WTC11 (cell line): ENCODE results near the gene GPR15LG. TPM values are rescaled to one million over a fixed set of nuclear protein-coding genes. Genes with fewer than 3 reads are reported as not detected.

Experiments used
- ATAC-seq: fragments of 200-7000 bp; cut with Tn5 transposase; 2 replicates; pipeline ENCODE4 v1.10.0; 2021; ENCODE audit warnings: mild to moderate bottlenecking, moderate library complexity
- CTCF ChIA-PET: fragments of 300-600 bp; sonication (Branson Sonifier 250); formaldehyde crosslinking; loops from one replicate; lab custom pipeline; 2021; ENCODE audit warnings: antibody characterized with exemption; lab: Charles Lee
- POLR2A ChIA-PET: fragments of 350-600 bp; sonication (Branson Sonifier 250); formaldehyde crosslinking; loops from one replicate; lab custom pipeline; 2021; ENCODE audit warnings: antibody characterized with exemption; lab: Charles Lee
- DNase-seq: peaks from one replicate; pipeline ENCODE4 v3.0.0; 2021; ENCODE audit warnings: low spot score
- H3K27ac Mint-ChIP-seq: 2 replicates; pipeline ENCODE4 v1.8.0; 2021; ENCODE audit warnings: mixed read lengths
- H3K27me3 Mint-ChIP-seq: 2 replicates; pipeline ENCODE4 v1.8.0; 2021; ENCODE audit warnings: low read depth, mild to moderate bottlenecking, moderate library complexity, mixed read lengths
- H3K36me3 Mint-ChIP-seq: 2 replicates; pipeline ENCODE4 v1.8.0; 2021; ENCODE audit warnings: mixed read lengths
- H3K4me1 Mint-ChIP-seq: 2 replicates; pipeline ENCODE4 v1.8.0; 2022; ENCODE audit warnings: mixed read lengths
- H3K4me3 Mint-ChIP-seq: 2 replicates; pipeline ENCODE4 v1.8.0; 2021; ENCODE audit warnings: mild to moderate bottlenecking, moderate library complexity, mixed read lengths
- H3K9me3 Mint-ChIP-seq: 2 replicates; pipeline ENCODE4 v1.8.0; 2021; ENCODE audit warnings: mixed read lengths
- FOXJ3 ChIP-seq: sonication (generic); formaldehyde crosslinking; IDR thresholded peaks from 2 replicates; pipeline ENCODE4 v1.9.0; 2021; ENCODE audit warnings: missing genetic modification reagents, mild to moderate bottlenecking, borderline replicate concordance
- FOXK1 ChIP-seq: sonication (generic); formaldehyde crosslinking; IDR thresholded peaks from 2 replicates; pipeline ENCODE4 v1.8.0; 2022; ENCODE audit warnings: mild to moderate bottlenecking, moderate library complexity, missing genetic modification reagents
- GTF2I ChIP-seq: fragments of 250-450 bp; sonication (Bioruptor Pico); conservative IDR thresholded peaks from 2 replicates; pipeline ENCODE4 v1.4.0; 2021; ENCODE audit warnings: mild to moderate bottlenecking
- JAZF1 ChIP-seq: fragments of 250-450 bp; sonication (Bioruptor Pico); IDR thresholded peaks from 2 replicates; pipeline ENCODE4 v1.9.0; 2021; ENCODE audit warnings: moderate library complexity, mild to moderate bottlenecking, inconsistent platforms
- NFATC4 ChIP-seq: fragments of 250-450 bp; sonication (Bioruptor Pico); IDR thresholded peaks from 2 replicates; pipeline ENCODE4 v1.9.0; 2021; ENCODE audit warnings: mild to moderate bottlenecking
- NFYB ChIP-seq: sonication (generic); formaldehyde crosslinking; conservative IDR thresholded peaks from 2 replicates; pipeline ENCODE4 v1.8.0; 2022; ENCODE audit warnings: low read depth, missing genetic modification reagents
- NR2C2 ChIP-seq: sonication (generic); formaldehyde crosslinking; IDR thresholded peaks from 2 replicates; pipeline ENCODE4 v1.8.0; 2022; ENCODE audit warnings: mild to moderate bottlenecking, missing genetic modification reagents
- OVOL2 ChIP-seq: fragments of 250-450 bp; sonication (Bioruptor Pico); IDR thresholded peaks from 2 replicates; pipeline ENCODE4 v1.9.0; 2021; ENCODE audit warnings: mild to moderate bottlenecking, borderline replicate concordance
- TEAD1 ChIP-seq: sonication (generic); formaldehyde crosslinking; IDR thresholded peaks from 2 replicates; pipeline ENCODE4 v1.8.0; 2022; ENCODE audit warnings: mild to moderate bottlenecking, missing genetic modification reagents
- ZNF138 ChIP-seq: sonication (generic); formaldehyde crosslinking; conservative IDR thresholded peaks from 2 replicates; pipeline ENCODE4 v1.8.1; 2022; ENCODE audit warnings: mild to moderate bottlenecking, moderate library complexity, missing genetic modification reagents
- ZNF263 ChIP-seq: sonication (generic); formaldehyde crosslinking; IDR thresholded peaks from 2 replicates; pipeline ENCODE4 v1.8.1; 2022; ENCODE audit warnings: low read depth, mild to moderate bottlenecking, moderate library complexity, missing genetic modification reagents
- ZNF671 ChIP-seq: fragments of 250-450 bp; sonication (Bioruptor Pico); IDR thresholded peaks from 2 replicates; pipeline ENCODE4 v1.8.0; 2021; ENCODE audit warnings: mild to moderate bottlenecking
- ZSCAN18 ChIP-seq: fragments of 250-450 bp; sonication (Bioruptor Pico); IDR thresholded peaks from 2 replicates; pipeline ENCODE4 v2.1.2; 2022; ENCODE audit warnings: mild to moderate bottlenecking, moderate library complexity
- total RNA-seq: library from RNA; stranded (reverse); gene quantifications from 3 replicates; pipeline ENCODE4 v1.2.3, GENCODE V29; 2021
- TF ChIP-seq, protein P1 (sequence below): sonication (generic); formaldehyde crosslinking; IDR thresholded peaks from 2 replicates; pipeline ENCODE4 v1.8.1; 2023; ENCODE audit warnings: mild to moderate bottlenecking, missing genetic modification reagents
- TF ChIP-seq, protein P2 (sequence below): sonication (generic); formaldehyde crosslinking; IDR thresholded peaks from 2 replicates; pipeline ENCODE4 v1.8.1; 2022; ENCODE audit warnings: low read depth, mild to moderate bottlenecking, moderate library complexity, missing genetic modification reagents, borderline replicate concordance
- TF ChIP-seq, protein P3 (sequence below): fragments of 250-450 bp; sonication (Bioruptor Pico); IDR thresholded peaks from 2 replicates; pipeline ENCODE4 v1.9.0; 2021; ENCODE audit warnings: mild to moderate bottlenecking
- TF ChIP-seq, protein P4 (sequence below): sonication (generic); formaldehyde crosslinking; IDR thresholded peaks from 2 replicates; pipeline ENCODE4 v1.8.1; 2022; ENCODE audit warnings: low read depth, missing genetic modification reagents, borderline replicate concordance
- TF ChIP-seq, protein P5 (sequence below): sonication (generic); formaldehyde crosslinking; IDR thresholded peaks from 2 replicates; pipeline ENCODE4 v1.8.0; 2023; ENCODE audit warnings: missing genetic modification reagents, mild to moderate bottlenecking, borderline replicate concordance

The GPR15LG gene
- total RNA-seq, 1 experiment from 2014 or later, result not detected

GRCh38 chr10:84190621-84191020 lies 17.0 kb downstream of the GPR15LG start (continued):
- TF ChIP-seq, protein P1, sequence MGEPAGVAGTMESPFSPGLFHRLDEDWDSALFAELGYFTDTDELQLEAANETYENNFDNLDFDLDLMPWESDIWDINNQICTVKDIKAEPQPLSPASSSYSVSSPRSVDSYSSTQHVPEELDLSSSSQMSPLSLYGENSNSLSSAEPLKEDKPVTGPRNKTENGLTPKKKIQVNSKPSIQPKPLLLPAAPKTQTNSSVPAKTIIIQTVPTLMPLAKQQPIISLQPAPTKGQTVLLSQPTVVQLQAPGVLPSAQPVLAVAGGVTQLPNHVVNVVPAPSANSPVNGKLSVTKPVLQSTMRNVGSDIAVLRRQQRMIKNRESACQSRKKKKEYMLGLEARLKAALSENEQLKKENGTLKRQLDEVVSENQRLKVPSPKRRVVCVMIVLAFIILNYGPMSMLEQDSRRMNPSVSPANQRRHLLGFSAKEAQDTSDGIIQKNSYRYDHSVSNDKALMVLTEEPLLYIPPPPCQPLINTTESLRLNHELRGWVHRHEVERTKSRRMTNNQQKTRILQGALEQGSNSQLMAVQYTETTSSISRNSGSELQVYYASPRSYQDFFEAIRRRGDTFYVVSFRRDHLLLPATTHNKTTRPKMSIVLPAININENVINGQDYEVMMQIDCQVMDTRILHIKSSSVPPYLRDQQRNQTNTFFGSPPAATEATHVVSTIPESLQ (CRISPR knock-in tag), result no peak
- TF ChIP-seq JAZF1 (CRISPR knock-in tag) (no peak), ZNF138 (CRISPR knock-in tag) (no peak), ZSCAN18 (CRISPR knock-in tag) (no peak), GTF2I (CRISPR knock-in tag) (no peak)
- TF ChIP-seq, protein P2, sequence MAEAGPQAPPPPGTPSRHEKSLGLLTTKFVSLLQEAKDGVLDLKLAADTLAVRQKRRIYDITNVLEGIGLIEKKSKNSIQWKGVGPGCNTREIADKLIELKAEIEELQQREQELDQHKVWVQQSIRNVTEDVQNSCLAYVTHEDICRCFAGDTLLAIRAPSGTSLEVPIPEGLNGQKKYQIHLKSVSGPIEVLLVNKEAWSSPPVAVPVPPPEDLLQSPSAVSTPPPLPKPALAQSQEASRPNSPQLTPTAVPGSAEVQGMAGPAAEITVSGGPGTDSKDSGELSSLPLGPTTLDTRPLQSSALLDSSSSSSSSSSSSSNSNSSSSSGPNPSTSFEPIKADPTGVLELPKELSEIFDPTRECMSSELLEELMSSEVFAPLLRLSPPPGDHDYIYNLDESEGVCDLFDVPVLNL, result no peak
- TF ChIP-seq, protein P3, sequence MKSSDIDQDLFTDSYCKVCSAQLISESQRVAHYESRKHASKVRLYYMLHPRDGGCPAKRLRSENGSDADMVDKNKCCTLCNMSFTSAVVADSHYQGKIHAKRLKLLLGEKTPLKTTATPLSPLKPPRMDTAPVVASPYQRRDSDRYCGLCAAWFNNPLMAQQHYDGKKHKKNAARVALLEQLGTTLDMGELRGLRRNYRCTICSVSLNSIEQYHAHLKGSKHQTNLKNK (CRISPR knock-in tag), result no peak

GRCh38 chr10:84191106-84191505 lies 17.5 kb downstream of the GPR15LG start:
- POLR2A ChIA-PET, result no interaction called here
- Mint-ChIP-seq H3K4me3 (no peak overlapping the region), H3K36me3 (no peaks in the 10 kb centered on the region), H3K27me3 (peaks cover 41% of the 10 kb centered on the region), H3K9me3 (no peaks in the 10 kb centered on the region), H3K4me1 (peaks cover 8% of the 10 kb centered on the region; the same call in 1 of the 2 replicates), H3K27ac (no peak overlapping the region)
- TF ChIP-seq NR2C2 (CRISPR knock-in tag) (no peak), FOXK1 (CRISPR knock-in tag) (no peak), OVOL2 (CRISPR knock-in tag) (no peak), ZNF263 (CRISPR knock-in tag) (no peak), NFYB (no peak), TEAD1 (no peak)
- TF ChIP-seq, protein P4, sequence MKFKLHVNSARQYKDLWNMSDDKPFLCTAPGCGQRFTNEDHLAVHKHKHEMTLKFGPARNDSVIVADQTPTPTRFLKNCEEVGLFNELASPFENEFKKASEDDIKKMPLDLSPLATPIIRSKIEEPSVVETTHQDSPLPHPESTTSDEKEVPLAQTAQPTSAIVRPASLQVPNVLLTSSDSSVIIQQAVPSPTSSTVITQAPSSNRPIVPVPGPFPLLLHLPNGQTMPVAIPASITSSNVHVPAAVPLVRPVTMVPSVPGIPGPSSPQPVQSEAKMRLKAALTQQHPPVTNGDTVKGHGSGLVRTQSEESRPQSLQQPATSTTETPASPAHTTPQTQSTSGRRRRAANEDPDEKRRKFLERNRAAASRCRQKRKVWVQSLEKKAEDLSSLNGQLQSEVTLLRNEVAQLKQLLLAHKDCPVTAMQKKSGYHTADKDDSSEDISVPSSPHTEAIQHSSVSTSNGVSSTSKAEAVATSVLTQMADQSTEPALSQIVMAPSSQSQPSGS (CRISPR knock-in tag), result no peak
- ATAC-seq, result no peak
- CTCF ChIA-PET, result interaction anchor here (1.3 kb wide), 1 partner anchor 43 kb away, joined by 5 read pairs; no protein-coding TSS in a partner anchor
- DNase-seq, result no peak

DNA sequence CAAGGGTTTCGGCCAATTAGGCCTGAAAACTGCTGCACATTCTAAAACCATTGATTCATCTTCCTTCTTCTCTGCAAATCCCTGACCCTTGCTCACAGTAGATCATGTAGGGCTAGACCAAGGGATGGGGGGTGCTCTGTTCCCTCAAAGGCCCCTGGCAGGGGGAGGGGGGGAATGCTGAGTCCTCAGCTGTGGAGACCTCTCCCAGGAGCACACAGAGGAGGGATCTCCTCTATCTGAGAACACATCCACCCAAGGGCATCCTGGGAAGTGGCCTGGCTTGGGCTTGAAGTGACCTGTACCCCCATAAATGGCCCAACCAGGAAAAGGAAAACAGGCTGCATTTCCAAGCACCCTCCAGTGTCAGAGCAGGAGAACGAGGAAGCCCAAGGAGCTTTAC lies 19.7 kb downstream of the GPR15LG start:
- POLR2A ChIA-PET, result interaction anchor here (0.6 kb wide), 1 partner anchor 36 kb away, joined by 3 read pairs; no protein-coding TSS in a partner anchor
- Mint-ChIP-seq H3K4me3 (no peak overlapping the region), H3K27ac (no peak overlapping the region), H3K9me3 (no peaks in the 10 kb centered on the region), H3K4me1 (peaks cover 9% of the 10 kb centered on the region; the same call in 1 of the 2 replicates), H3K27me3 (peaks cover 53% of the 10 kb centered on the region), H3K36me3 (no peaks in the 10 kb centered on the region)
- CTCF ChIA-PET, result interaction anchor here (1.6 to 3.1 kb wide), 3 partner anchors 44 to 64 kb away, joined by 5 to 19 read pairs (median 10); no protein-coding TSS in a partner anchor
- DNase-seq (no peak), ATAC-seq (no peak)
- TF ChIP-seq FOXJ3 (CRISPR knock-in tag) (no peak), ZNF671 (CRISPR knock-in tag) (no peak), NFATC4 (CRISPR knock-in tag) (no peak)
- TF ChIP-seq, protein P2, result no peak
- TF ChIP-seq, protein P5, sequence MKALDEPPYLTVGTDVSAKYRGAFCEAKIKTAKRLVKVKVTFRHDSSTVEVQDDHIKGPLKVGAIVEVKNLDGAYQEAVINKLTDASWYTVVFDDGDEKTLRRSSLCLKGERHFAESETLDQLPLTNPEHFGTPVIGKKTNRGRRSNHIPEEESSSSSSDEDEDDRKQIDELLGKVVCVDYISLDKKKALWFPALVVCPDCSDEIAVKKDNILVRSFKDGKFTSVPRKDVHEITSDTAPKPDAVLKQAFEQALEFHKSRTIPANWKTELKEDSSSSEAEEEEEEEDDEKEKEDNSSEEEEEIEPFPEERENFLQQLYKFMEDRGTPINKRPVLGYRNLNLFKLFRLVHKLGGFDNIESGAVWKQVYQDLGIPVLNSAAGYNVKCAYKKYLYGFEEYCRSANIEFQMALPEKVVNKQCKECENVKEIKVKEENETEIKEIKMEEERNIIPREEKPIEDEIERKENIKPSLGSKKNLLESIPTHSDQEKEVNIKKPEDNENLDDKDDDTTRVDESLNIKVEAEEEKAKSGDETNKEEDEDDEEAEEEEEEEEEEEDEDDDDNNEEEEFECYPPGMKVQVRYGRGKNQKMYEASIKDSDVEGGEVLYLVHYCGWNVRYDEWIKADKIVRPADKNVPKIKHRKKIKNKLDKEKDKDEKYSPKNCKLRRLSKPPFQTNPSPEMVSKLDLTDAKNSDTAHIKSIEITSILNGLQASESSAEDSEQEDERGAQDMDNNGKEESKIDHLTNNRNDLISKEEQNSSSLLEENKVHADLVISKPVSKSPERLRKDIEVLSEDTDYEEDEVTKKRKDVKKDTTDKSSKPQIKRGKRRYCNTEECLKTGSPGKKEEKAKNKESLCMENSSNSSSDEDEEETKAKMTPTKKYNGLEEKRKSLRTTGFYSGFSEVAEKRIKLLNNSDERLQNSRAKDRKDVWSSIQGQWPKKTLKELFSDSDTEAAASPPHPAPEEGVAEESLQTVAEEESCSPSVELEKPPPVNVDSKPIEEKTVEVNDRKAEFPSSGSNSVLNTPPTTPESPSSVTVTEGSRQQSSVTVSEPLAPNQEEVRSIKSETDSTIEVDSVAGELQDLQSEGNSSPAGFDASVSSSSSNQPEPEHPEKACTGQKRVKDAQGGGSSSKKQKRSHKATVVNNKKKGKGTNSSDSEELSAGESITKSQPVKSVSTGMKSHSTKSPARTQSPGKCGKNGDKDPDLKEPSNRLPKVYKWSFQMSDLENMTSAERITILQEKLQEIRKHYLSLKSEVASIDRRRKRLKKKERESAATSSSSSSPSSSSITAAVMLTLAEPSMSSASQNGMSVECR, result no peak
